ENCODE data around the gene RNU7-1.

GRCh38 chr12:6980740-6981139, 37.1 kb downstream of the RNU7-1 start:
- TF ChIP-seq, protein P1, sequence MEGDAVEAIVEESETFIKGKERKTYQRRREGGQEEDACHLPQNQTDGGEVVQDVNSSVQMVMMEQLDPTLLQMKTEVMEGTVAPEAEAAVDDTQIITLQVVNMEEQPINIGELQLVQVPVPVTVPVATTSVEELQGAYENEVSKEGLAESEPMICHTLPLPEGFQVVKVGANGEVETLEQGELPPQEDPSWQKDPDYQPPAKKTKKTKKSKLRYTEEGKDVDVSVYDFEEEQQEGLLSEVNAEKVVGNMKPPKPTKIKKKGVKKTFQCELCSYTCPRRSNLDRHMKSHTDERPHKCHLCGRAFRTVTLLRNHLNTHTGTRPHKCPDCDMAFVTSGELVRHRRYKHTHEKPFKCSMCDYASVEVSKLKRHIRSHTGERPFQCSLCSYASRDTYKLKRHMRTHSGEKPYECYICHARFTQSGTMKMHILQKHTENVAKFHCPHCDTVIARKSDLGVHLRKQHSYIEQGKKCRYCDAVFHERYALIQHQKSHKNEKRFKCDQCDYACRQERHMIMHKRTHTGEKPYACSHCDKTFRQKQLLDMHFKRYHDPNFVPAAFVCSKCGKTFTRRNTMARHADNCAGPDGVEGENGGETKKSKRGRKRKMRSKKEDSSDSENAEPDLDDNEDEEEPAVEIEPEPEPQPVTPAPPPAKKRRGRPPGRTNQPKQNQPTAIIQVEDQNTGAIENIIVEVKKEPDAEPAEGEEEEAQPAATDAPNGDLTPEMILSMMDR (IDR thresholded peaks at IDR 0.05) = no peak
- TF ChIP-seq POLR2A (IDR thresholded peaks at IDR 0.05) = no peak

Measured in right lobe of liver (tissue), 4 donors.